Memory B cell (primary cell): ENCODE measurements around the gene ARHGAP24.

Experiments
- ATAC-seq: fragments of 150-1000 bp; cut with Tn5 transposase; 2 replicates; pipeline ENCODE4 v1.10.0; 2021; ENCODE audit warnings: low read depth, mild to moderate bottlenecking, moderate library complexity
- DNase-seq, 2 donors: peaks; one replicate each; pipeline ENCODE4 v3.0.0; 2022; ENCODE audit warnings: low spot score in 2 of 2
- H3K27ac Mint-ChIP-seq: one replicate; pipeline ENCODE4 v1.8.0; 2022; ENCODE audit warnings: mild to moderate bottlenecking, moderate library complexity, mixed read lengths
- H3K27me3 Mint-ChIP-seq: one replicate; pipeline ENCODE4 v1.8.0; 2022; ENCODE audit warnings: mixed read lengths
- H3K36me3 Mint-ChIP-seq: one replicate; pipeline ENCODE4 v1.8.0; 2022; ENCODE audit warnings: mild to moderate bottlenecking, mixed read lengths
- H3K4me1 Mint-ChIP-seq: one replicate; pipeline ENCODE4 v1.8.0; 2022; ENCODE audit warnings: mixed read lengths
- H3K4me3 Mint-ChIP-seq: one replicate; pipeline ENCODE4 v1.8.0; 2022; ENCODE audit warnings: mild to moderate bottlenecking, moderate library complexity, mixed read lengths
- H3K9me3 Mint-ChIP-seq: one replicate; pipeline ENCODE4 v1.8.0; 2022; ENCODE audit warnings: mixed read lengths

Gene ARHGAP24

DNA sequence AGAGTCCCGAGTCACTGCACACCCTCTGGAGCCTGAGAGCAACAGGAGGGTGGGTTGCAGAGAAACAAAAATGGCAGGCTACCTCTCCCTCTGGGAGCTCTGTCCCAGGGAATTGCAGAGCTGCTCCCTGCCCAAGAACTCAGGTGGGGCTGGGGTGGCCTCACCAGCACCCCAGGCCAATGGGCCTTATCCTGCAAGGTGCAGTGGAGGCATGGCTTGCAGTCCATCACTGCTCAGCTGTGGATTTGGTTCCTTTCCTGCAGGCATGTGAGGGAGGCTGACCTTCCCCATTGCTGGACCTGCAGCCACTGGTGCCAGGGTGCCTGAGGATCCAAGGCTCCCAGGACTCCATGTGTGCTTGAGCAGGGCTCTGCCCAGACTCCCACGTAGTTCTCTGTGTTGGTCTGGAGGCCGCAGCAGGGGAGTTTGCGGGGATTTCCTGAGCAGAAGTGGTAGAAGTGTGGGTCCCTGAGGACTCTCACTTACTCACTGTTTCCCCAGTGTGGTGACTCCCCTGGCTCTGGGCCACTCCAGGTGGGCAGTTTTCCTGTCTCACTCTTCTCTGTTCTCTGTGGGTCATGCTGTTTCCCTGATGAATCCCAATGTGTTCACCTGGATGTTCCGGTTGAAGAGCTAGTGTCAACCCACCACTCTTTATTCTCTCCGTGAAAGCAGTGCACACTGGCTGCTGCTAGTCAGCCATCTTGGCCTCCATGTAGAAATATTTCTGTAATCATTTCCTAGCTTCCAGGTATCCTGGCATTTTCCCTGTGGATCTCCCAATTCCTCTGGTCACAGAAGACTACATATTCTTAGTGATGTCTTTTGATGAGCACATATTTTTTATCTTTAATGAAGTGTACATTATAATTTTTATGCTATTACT, 82.3 kb downstream of the ARHGAP24 start:
- Mint-ChIP-seq H3K27me3 (no peaks in the 10 kb centered on the region), H3K36me3 (peaks cover 23% of the 10 kb centered on the region), H3K4me3 (peak overlapping the region; percentile 67), H3K27ac (peak overlapping the region; percentile 96), H3K4me1 (peaks cover 50% of the 10 kb centered on the region), H3K9me3 (peaks cover 8% of the 10 kb centered on the region)
- DNase-seq = peak; percentile 75 to 77
- ATAC-seq = peak; percentile 97

GRCh38 chr4:85565761-85566480, 91.0 kb downstream of the ARHGAP24 start:
- peaks cover 4% of the 10 kb centered on the region for H3K9me3 Mint-ChIP-seq
- no peak for ATAC-seq
- H3K36me3 Mint-ChIP-seq = peaks cover 16% of the 10 kb centered on the region

GRCh38 chr4:85569730-85570299, 94.9 kb downstream of the ARHGAP24 start:
- Mint-ChIP-seq H3K27ac (peak overlapping the region; percentile 79), H3K27me3 (no peaks in the 10 kb centered on the region), H3K36me3 (peaks cover 18% of the 10 kb centered on the region), H3K4me3 (no peak overlapping the region), H3K9me3 (no peaks in the 10 kb centered on the region), H3K4me1 (peaks cover 22% of the 10 kb centered on the region)
- DNase-seq (no peak), ATAC-seq (no peak)

More at GRCh38 chr4:85565761-85566480, 91.0 kb downstream of the ARHGAP24 start:
- no peak for DNase-seq
- no peak overlapping the region for H3K27ac Mint-ChIP-seq
- H3K27me3 Mint-ChIP-seq = no peaks in the 10 kb centered on the region
- no peak overlapping the region for H3K4me3 Mint-ChIP-seq
- peaks cover 29% of the 10 kb centered on the region for H3K4me1 Mint-ChIP-seq

- Mint-ChIP-seq H3K9me3 (no peaks in the 10 kb centered on the region), H3K27ac (peak overlapping the region; percentile 79), H3K4me1 (peaks cover 22% of the 10 kb centered on the region), H3K4me3 (no peak overlapping the region), H3K36me3 (peaks cover 19% of the 10 kb centered on the region), H3K27me3 (no peaks in the 10 kb centered on the region)
- ATAC-seq = no peak
- DNase-seq = no peak
Observed at GRCh38 chr4:85570388-85570787, 95.4 kb downstream of the ARHGAP24 start.

DNA sequence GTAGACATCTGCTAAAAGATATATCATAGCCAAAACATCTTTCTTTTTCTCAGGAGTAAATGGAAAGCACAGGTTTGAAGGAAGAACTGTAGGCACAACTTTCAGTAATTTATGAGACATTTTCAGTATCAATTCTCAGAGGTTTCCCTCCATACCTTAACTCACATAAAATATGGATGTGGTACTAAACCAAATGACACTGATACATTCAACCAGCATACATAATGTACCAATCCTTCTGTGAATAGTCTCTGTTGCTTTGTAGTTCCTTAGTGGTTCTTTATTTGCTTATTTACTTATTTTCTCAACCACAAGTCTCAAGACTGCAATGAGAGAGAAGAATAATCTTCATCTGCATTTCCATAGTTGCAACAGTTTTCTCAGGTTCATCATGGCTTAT, 96.1 kb downstream of the ARHGAP24 start:
- ATAC-seq (no peak), DNase-seq (no peak)
- Mint-ChIP-seq H3K4me3 (no peak overlapping the region), H3K4me1 (peaks cover 22% of the 10 kb centered on the region), H3K27me3 (no peaks in the 10 kb centered on the region), H3K9me3 (no peaks in the 10 kb centered on the region), H3K27ac (no peak overlapping the region), H3K36me3 (peaks cover 22% of the 10 kb centered on the region)

- no peak for ATAC-seq
- DNase-seq = no peak
- Mint-ChIP-seq H3K4me3 (no peak overlapping the region), H3K9me3 (no peaks in the 10 kb centered on the region), H3K36me3 (peaks cover 27% of the 10 kb centered on the region), H3K27me3 (no peaks in the 10 kb centered on the region), H3K4me1 (peaks cover 25% of the 10 kb centered on the region), H3K27ac (no peak overlapping the region)
Observed at GRCh38 chr4:85573270-85573669, 98.3 kb downstream of the ARHGAP24 start.

GRCh38 chr4:85577307-85577706, 102.4 kb downstream of the ARHGAP24 start:
- Mint-ChIP-seq H3K4me1 (peaks cover 9% of the 10 kb centered on the region), H3K27me3 (no peaks in the 10 kb centered on the region), H3K27ac (peak overlapping the region; percentile 33), H3K9me3 (no peaks in the 10 kb centered on the region), H3K36me3 (peaks cover 19% of the 10 kb centered on the region), H3K4me3 (no peak overlapping the region)
- DNase-seq (no peak), ATAC-seq (no peak)

DNA sequence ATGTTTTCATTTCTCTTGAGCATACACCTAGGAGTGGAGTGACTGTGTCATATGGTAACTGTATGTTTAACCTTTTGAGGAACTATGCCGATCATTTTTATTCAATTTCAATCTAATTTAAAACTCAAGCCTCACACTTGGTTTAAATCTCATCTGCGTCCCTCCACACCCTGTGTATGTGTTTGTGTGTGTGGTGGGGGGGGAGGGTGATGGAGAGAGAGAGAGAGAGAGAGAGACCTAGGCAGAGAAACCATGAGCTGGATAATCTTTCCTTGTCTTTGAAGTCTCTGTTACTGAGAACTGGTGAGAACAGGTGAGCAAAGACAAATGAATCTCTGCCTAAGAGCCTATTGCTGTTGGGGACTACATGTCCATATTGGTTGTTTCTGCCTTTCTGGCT, 105.0 kb downstream of the ARHGAP24 start:
- peak overlapping the region; percentile 22 for H3K27ac Mint-ChIP-seq
- peaks cover 11% of the 10 kb centered on the region for H3K36me3 Mint-ChIP-seq
- no peaks in the 10 kb centered on the region for H3K27me3 Mint-ChIP-seq
- H3K4me1 Mint-ChIP-seq = peaks cover 8% of the 10 kb centered on the region
- H3K9me3 Mint-ChIP-seq = no peaks in the 10 kb centered on the region
- DNase-seq (no peak), ATAC-seq (no peak)
- no peak overlapping the region for H3K4me3 Mint-ChIP-seq

- ATAC-seq = no peak
Observed at GRCh38 chr4:85580489-85580888, 105.5 kb downstream of the ARHGAP24 start.

GRCh38 chr4:85587952-85588351, 113.0 kb downstream of the ARHGAP24 start:
- ATAC-seq (no peak), DNase-seq (no peak)
- H3K9me3 Mint-ChIP-seq = peaks cover 6% of the 10 kb centered on the region
- H3K36me3 Mint-ChIP-seq = peaks cover 24% of the 10 kb centered on the region
- no peaks in the 10 kb centered on the region for H3K27me3 Mint-ChIP-seq
- H3K27ac Mint-ChIP-seq = peak overlapping the region; percentile 30
- peaks cover 8% of the 10 kb centered on the region for H3K4me1 Mint-ChIP-seq
- H3K4me3 Mint-ChIP-seq = no peak overlapping the region

More at GRCh38 chr4:85580489-85580888, 105.5 kb downstream of the ARHGAP24 start:
- peaks cover 8% of the 10 kb centered on the region for H3K4me1 Mint-ChIP-seq
- H3K27ac Mint-ChIP-seq = peak overlapping the region; percentile 22
- no peaks in the 10 kb centered on the region for H3K27me3 Mint-ChIP-seq
- H3K9me3 Mint-ChIP-seq = no peaks in the 10 kb centered on the region
- no peak overlapping the region for H3K4me3 Mint-ChIP-seq
- H3K36me3 Mint-ChIP-seq = peaks cover 12% of the 10 kb centered on the region
- no peak for DNase-seq

DNA sequence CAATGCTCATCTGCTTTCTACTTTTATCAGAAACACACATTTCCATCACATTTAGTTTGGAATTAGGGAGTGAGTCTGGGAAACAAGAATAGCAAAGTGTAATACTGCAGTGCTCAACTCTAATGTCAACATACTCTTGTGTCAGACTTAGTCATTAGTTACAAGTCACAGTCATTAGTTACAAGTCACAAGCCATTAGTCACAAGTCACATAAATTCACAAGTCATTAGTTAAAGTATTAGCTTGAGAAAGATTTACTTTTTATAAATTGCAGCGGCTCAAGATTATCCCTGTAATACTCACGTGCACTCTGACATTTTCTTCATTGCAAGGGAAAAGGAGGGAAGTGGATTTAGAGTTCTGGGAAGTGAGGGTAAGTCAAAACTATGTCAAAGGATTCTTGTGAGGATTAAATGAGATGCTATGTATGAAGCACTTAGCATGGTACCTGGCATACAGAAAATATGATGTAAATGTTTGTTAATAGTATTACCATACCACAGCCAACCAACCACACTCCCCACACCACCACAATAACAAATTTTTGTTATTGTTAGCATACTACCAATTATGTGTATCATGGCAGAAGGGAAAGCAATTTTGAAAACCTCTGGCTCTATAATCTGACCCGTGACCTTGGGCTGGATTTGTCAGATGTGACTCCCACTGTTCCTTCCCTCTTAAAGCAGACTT, 116.6 kb downstream of the ARHGAP24 start:
- Mint-ChIP-seq H3K4me3 (no peak overlapping the region), H3K36me3 (peaks cover 25% of the 10 kb centered on the region), H3K9me3 (peaks cover 3% of the 10 kb centered on the region), H3K27ac (peak overlapping the region; percentile 39), H3K4me1 (peaks cover 25% of the 10 kb centered on the region), H3K27me3 (no peaks in the 10 kb centered on the region)
- DNase-seq = no peak
- ATAC-seq = no peak

DNA sequence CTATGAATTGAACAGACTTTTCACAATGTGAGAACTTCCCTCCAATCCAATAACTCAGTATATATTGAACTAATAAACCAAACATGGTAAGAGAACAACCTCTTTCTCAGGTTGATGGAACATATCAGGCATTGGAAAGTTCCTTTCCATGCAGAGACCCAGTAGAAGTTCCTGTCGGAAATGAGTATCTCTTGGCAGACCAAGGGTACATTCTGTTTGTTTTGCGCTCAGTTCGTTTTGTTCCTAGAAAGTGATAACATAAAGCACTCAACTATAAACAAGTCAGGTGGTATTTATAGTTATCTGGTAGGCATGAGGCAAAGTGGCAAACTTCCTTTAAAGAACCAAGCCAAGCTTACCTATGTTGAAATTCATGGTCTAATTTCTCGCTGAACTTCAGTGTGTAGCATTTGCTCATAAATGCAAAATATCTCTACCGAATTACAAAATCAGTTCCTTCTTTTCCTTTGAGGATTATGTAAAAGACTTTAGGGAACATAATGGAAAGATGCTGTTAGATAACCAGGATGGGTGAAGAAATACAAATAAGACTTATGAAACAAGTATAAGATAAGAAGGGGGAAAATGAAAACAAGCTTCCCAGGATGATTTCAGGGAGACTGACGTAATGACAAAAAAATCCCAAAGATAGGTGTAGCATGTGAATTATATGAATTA, 120.3 kb downstream of the ARHGAP24 start:
- no peak for DNase-seq

GRCh38 chr4:85595796-85596559, 121.0 kb downstream of the ARHGAP24 start:
- Mint-ChIP-seq H3K9me3 (peaks cover 4% of the 10 kb centered on the region), H3K27me3 (no peaks in the 10 kb centered on the region), H3K4me3 (no peak overlapping the region), H3K4me1 (peaks cover 27% of the 10 kb centered on the region), H3K27ac (peak overlapping the region; percentile 5), H3K36me3 (peaks cover 30% of the 10 kb centered on the region)
- DNase-seq = no peak
- ATAC-seq = no peak

More for the DNA sequence above, 120.3 kb downstream of the ARHGAP24 start:
- Mint-ChIP-seq H3K9me3 (peaks cover 4% of the 10 kb centered on the region), H3K36me3 (peaks cover 29% of the 10 kb centered on the region), H3K4me1 (peaks cover 27% of the 10 kb centered on the region), H3K27ac (no peak overlapping the region), H3K4me3 (no peak overlapping the region), H3K27me3 (no peaks in the 10 kb centered on the region)
- ATAC-seq = no peak
